ENCODE measurements around the gene FCAMR.

The FCAMR gene

GRCh38 chr1:206982216-206982615 lies 12.0 kb upstream of the FCAMR start:
- H3K4me3 ChIP-seq (ENCODE audit: low read length), result no peak overlapping the region
- DNase-seq (ENCODE audit: low read depth), result no peak
- TF ChIP-seq CTCF (conservative IDR thresholded peaks at IDR 0.05; ENCODE audit: low read depth, low read length), result peak; percentile 87

- H3K4me3 ChIP-seq (ENCODE audit: low read length), result no peak overlapping the region
- peak; percentile 68 for TF ChIP-seq CTCF (conservative IDR thresholded peaks at IDR 0.05; ENCODE audit: low read depth, low read length)
- no peak for DNase-seq (ENCODE audit: low read depth)
Measured at GRCh38 chr1:206979379-206980043, 9.3 kb upstream of the FCAMR start.

GRCh38 chr1:206978259-206978658 lies 8.0 kb upstream of the FCAMR start:
- DNase-seq (ENCODE audit: low read depth), result no peak
- no peak overlapping the region for H3K4me3 ChIP-seq (ENCODE audit: low read length)
- TF ChIP-seq CTCF (conservative IDR thresholded peaks at IDR 0.05; ENCODE audit: low read depth, low read length), result no peak

GRCh38 chr1:206975306-206975705 lies 5.0 kb upstream of the FCAMR start:
- TF ChIP-seq CTCF (conservative IDR thresholded peaks at IDR 0.05; ENCODE audit: low read depth, low read length), result no peak
- no peak for DNase-seq (ENCODE audit: low read depth)
- H3K4me3 ChIP-seq (ENCODE audit: low read length), result no peak overlapping the region

- no peak for TF ChIP-seq CTCF (conservative IDR thresholded peaks at IDR 0.05; ENCODE audit: low read depth, low read length)
- H3K4me3 ChIP-seq (ENCODE audit: low read length), result no peak overlapping the region
- DNase-seq (ENCODE audit: low read depth), result no peak
Measured at GRCh38 chr1:206974140-206974539, 3.9 kb upstream of the FCAMR start.

- H3K4me3 ChIP-seq (ENCODE audit: low read length), result no peak overlapping the region
- TF ChIP-seq CTCF (conservative IDR thresholded peaks at IDR 0.05; ENCODE audit: low read depth, low read length), result no peak
- no peak for DNase-seq (ENCODE audit: low read depth)
Measured at GRCh38 chr1:206972728-206973127, 2.5 kb upstream of the FCAMR start.

- no peak for TF ChIP-seq CTCF (conservative IDR thresholded peaks at IDR 0.05; ENCODE audit: low read depth, low read length)
Measured at GRCh38 chr1:206971029-206971655, 882 bp upstream of the FCAMR start.

More at GRCh38 chr1:206971029-206971655, 882 bp upstream of the FCAMR start:
- DNase-seq (ENCODE audit: low read depth), result no peak
- no peak overlapping the region for H3K4me3 ChIP-seq (ENCODE audit: low read length)
